ENCODE results near the gene FBN3. TPM values are rescaled to one million over a fixed set of nuclear protein-coding genes. Genes with fewer than 3 reads are reported as not detected.
A peak's percentile ranks its signal among the peaks of the same experiment; 100 is the strongest.
"Not testable (repeated sequence)": the region's sequence is repeated elsewhere in the genome, so short reads cannot be mapped to it uniquely, and the experiment has no call there.

The FBN3 gene
- total RNA-seq, 1 donor from 2014 or later, result 15.5 TPM

DNA sequence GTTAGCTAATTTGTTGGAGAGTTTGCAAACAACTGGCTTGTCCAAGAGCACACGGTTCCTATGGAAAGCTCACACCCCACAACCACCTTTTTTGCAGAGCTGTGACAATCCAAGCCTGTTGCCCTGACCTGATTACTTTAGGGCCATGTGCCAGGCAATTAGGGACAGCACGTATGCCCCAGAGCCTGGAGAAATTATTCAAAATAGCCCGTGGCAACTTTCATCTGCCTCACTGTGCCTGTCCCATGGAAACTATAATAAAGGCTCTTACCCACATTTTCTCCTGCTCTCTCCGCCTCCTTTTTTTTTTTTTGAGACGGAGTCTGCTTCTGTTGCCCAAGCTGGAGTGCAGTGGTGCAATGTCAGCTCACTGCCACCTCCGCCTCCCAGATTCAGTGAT lies 18.6 kb upstream of the FBN3 start:
- TF ChIP-seq, protein P1, sequence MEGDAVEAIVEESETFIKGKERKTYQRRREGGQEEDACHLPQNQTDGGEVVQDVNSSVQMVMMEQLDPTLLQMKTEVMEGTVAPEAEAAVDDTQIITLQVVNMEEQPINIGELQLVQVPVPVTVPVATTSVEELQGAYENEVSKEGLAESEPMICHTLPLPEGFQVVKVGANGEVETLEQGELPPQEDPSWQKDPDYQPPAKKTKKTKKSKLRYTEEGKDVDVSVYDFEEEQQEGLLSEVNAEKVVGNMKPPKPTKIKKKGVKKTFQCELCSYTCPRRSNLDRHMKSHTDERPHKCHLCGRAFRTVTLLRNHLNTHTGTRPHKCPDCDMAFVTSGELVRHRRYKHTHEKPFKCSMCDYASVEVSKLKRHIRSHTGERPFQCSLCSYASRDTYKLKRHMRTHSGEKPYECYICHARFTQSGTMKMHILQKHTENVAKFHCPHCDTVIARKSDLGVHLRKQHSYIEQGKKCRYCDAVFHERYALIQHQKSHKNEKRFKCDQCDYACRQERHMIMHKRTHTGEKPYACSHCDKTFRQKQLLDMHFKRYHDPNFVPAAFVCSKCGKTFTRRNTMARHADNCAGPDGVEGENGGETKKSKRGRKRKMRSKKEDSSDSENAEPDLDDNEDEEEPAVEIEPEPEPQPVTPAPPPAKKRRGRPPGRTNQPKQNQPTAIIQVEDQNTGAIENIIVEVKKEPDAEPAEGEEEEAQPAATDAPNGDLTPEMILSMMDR (IDR thresholded peaks at IDR 0.05; ENCODE audit: unreplicated experiment), result no peak
- peaks cover 2% of the 10 kb centered on the region for H3K27me3 Mint-ChIP-seq (ENCODE audit: unreplicated experiment)

DNA sequence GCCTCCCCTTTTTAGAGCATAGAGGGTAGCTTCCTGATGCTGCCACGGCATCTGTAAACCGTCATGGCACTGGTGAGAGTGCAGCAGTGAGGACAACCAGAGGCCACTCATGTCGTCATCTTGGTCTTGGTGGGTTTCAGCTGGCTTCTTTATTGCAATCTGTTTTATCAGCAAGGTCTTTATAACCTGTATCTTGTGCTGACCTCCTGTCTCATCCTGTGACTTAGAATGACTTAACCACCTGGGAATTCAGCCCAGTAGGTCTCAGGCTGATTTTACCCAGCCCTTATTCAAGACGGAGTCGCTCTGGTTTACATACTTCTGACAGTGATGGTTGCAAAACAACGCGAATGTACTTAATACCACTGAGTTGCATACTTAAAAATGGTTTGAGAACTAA lies 14.4 kb upstream of the FBN3 start:
- TF ChIP-seq, protein P1 (IDR thresholded peaks at IDR 0.05; ENCODE audit: unreplicated experiment), result no peak
- no peak for DNase-seq (ENCODE audit: low spot score)
- H3K9me3 Mint-ChIP-seq (ENCODE audit: unreplicated experiment), result no peaks in the 10 kb centered on the region
- H3K36me3 Mint-ChIP-seq (ENCODE audit: low read depth, unreplicated experiment), result no peaks in the 10 kb centered on the region
- H3K4me3 Mint-ChIP-seq (ENCODE audit: unreplicated experiment), result no peak overlapping the region
- H3K4me1 Mint-ChIP-seq (ENCODE audit: unreplicated experiment), result no peaks in the 10 kb centered on the region
- no peak overlapping the region for H3K27ac Mint-ChIP-seq (ENCODE audit: unreplicated experiment)
- H3K27me3 Mint-ChIP-seq (ENCODE audit: unreplicated experiment), result peaks cover 2% of the 10 kb centered on the region

More for the DNA sequence above, 18.6 kb upstream of the FBN3 start:
- no peak overlapping the region for H3K27ac Mint-ChIP-seq (ENCODE audit: unreplicated experiment)
- DNase-seq (ENCODE audit: low spot score), result no peak
- H3K4me1 Mint-ChIP-seq (ENCODE audit: unreplicated experiment), result no peaks in the 10 kb centered on the region
- no peaks in the 10 kb centered on the region for H3K36me3 Mint-ChIP-seq (ENCODE audit: low read depth, unreplicated experiment)
- H3K9me3 Mint-ChIP-seq (ENCODE audit: unreplicated experiment), result no peaks in the 10 kb centered on the region
- H3K4me3 Mint-ChIP-seq (ENCODE audit: unreplicated experiment), result no peak overlapping the region

DNA sequence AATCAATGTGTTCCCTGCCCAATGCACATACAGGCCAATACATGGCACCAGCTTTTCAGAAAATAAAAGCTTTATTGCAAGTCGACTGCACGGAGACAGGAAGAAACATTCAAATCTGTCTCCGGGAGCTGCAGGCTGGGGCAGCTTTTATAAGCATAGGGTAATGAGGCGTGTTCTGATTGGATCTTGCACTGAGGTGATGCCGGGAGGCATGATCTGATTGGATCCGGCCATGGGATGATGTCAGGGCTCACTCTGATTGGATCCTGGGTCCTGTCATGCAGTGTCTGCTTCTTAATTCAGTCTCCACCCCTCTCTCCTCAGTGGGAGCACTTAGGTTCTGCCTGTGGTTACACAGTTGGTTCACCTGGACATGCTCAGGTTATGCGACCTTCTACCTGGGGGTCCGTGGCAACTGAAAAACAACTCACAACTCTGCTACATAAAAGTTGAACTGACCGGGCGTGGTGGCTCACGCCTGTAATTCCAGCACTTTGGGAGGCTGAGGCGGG lies 11.8 kb upstream of the FBN3 start:
- no peak overlapping the region for H3K4me3 Mint-ChIP-seq (ENCODE audit: unreplicated experiment)
- TF ChIP-seq, protein P1 (IDR thresholded peaks at IDR 0.05; ENCODE audit: unreplicated experiment), result no peak
- no peak overlapping the region for H3K27ac Mint-ChIP-seq (ENCODE audit: unreplicated experiment)
- no peaks in the 10 kb centered on the region for H3K4me1 Mint-ChIP-seq (ENCODE audit: unreplicated experiment)
- H3K27me3 Mint-ChIP-seq (ENCODE audit: unreplicated experiment), result peaks cover 5% of the 10 kb centered on the region
- no peaks in the 10 kb centered on the region for H3K36me3 Mint-ChIP-seq (ENCODE audit: low read depth, unreplicated experiment)
- no peaks in the 10 kb centered on the region for H3K9me3 Mint-ChIP-seq (ENCODE audit: unreplicated experiment)
- DNase-seq (ENCODE audit: low spot score), result no peak

DNA sequence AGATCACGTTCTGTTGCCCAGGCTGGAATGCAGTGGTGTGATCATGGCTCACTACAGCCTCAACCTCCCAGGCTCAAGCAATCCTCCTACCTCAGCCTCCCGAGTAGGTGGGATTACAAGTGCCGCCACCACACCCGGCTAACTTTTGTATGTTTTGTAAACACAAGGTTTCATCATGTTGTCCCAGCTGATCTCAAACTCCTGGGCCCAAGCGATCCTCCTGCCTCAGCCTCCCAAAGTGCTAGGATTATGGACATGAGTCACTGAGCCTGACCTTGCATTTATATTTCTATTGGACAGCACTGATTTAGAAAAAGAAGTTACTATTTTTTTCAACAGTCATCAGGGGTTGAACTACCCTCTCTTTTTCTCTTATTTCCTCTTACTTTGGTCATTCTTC lies 9.9 kb upstream of the FBN3 start:
- not testable (repeated sequence) for H3K4me1 Mint-ChIP-seq (ENCODE audit: unreplicated experiment); H3K4me3 Mint-ChIP-seq (ENCODE audit: unreplicated experiment); H3K27me3 Mint-ChIP-seq (ENCODE audit: unreplicated experiment); DNase-seq (ENCODE audit: low spot score); H3K36me3 Mint-ChIP-seq (ENCODE audit: low read depth, unreplicated experiment); H3K9me3 Mint-ChIP-seq (ENCODE audit: unreplicated experiment); H3K27ac Mint-ChIP-seq (ENCODE audit: unreplicated experiment)

DNA sequence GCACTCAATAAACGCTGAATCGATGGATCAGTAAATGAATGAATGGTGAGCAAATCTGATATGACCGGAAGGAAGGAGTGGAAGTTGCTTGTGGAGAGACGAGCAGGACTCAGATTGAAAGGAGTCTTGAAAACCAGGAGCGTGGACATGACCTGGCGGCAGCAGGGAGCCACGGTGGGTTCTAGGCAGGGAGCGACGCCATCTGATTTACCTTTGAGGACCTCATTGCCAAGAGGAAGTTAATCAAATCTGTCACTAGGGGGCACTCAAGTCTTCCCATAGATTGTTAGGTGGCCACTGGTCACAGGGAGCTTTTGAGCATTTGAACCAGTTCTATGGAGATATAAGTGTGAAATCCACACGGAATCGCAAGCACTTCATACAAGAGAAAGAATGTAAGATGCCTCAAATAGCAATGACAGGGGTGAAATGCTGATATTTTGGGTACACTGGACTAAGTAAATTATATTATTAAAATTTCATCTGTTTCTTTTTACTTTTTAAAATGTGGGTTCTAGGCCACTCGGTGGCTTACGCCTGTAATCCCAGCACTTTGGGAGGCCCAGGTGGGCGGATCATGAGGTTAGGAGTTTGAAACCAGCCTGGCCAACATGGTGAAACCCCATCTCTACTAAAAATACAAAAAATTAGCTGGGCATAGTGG lies 9.2 kb upstream of the FBN3 start:
- no peaks in the 10 kb centered on the region for H3K4me1 Mint-ChIP-seq (ENCODE audit: unreplicated experiment)
- H3K4me3 Mint-ChIP-seq (ENCODE audit: unreplicated experiment), result no peak overlapping the region
- H3K36me3 Mint-ChIP-seq (ENCODE audit: low read depth, unreplicated experiment), result no peaks in the 10 kb centered on the region
- H3K27me3 Mint-ChIP-seq (ENCODE audit: unreplicated experiment), result peaks cover 5% of the 10 kb centered on the region
- TF ChIP-seq, protein P1 (IDR thresholded peaks at IDR 0.05; ENCODE audit: unreplicated experiment), result peak; percentile 72
- H3K27ac Mint-ChIP-seq (ENCODE audit: unreplicated experiment), result no peak overlapping the region
- DNase-seq (ENCODE audit: low spot score), result peak; percentile 57
- no peaks in the 10 kb centered on the region for H3K9me3 Mint-ChIP-seq (ENCODE audit: unreplicated experiment)

All from endothelial cell (in vitro differentiated cells).